Esophagus (tissue), 2 donors: ENCODE results near the gene MERTK. TPM values are rescaled to one million over a fixed set of nuclear protein-coding genes. Genes with fewer than 3 reads are reported as not detected.
"Not testable (repeated sequence)": the region's sequence is repeated elsewhere in the genome, so short reads cannot be mapped to it uniquely, and the experiment has no call there.

Experiments used
- H3K27ac ChIP-seq, 2 donors: one replicate each; pipeline ENCODE4 v1.5.1; 2013; ENCODE audit warnings: low read depth in 2 of 2, mild to moderate bottlenecking in 2 of 2, inconsistent platforms in 1 of 2, low read length in 1 of 2, moderate library complexity in 1 of 2
- H3K27me3 ChIP-seq, 2 donors: one replicate each; pipeline ENCODE4 v1.6.1; 2013; ENCODE audit warnings: low read length in 2 of 2, control low read depth in 1 of 2, mild to moderate bottlenecking in 1 of 2; ENCODE audit not compliant: insufficient read depth in 2 of 2, control insufficient read depth in 1 of 2
- H3K36me3 ChIP-seq, 2 donors: one replicate each; pipeline ENCODE4 v1.6.1; 2013; ENCODE audit warnings: low read length in 1 of 2; ENCODE audit not compliant: control insufficient read depth in 2 of 2, insufficient read depth in 2 of 2
- H3K4me1 ChIP-seq, 2 donors: one replicate each; pipeline ENCODE4 v1.6.1; 2013; ENCODE audit warnings: low read length in 1 of 2; ENCODE audit not compliant: control insufficient read depth in 2 of 2, insufficient read depth in 2 of 2
- H3K4me3 ChIP-seq, 2 donors: one replicate each; pipeline ENCODE4 v1.5.1; 2013; ENCODE audit warnings: low read length in 2 of 2, mild to moderate bottlenecking in 2 of 2, low read depth in 1 of 2, moderate library complexity in 1 of 2
- H3K9me3 ChIP-seq, 2 donors: one replicate each; pipeline ENCODE4 v1.6.1; 2013; ENCODE audit warnings: mild to moderate bottlenecking in 2 of 2, low read depth in 1 of 2, low read length in 1 of 2, moderate library complexity in 1 of 2; ENCODE audit not compliant: control insufficient read depth in 2 of 2, insufficient read depth in 1 of 2
- WGBS, 2 donors: extraction: QIAGEN DNeasy Blood & Tissue Kit; methylation state at CpG; one replicate each; pipeline ENCODE4 v1.1.7; 2013; 5-methylcytosine and 5-hydroxymethylcytosine counted together
- polyA plus RNA-seq, 2 donors: library from polyadenylated mRNA; stranded (reverse); fragments of 200-250 nt; gene quantifications; one replicate each; pipeline ENCODE4 v1.2.3, GENCODE V29; 2013
- donor health status: healthy with polysubstance abuse.
- donor health status: Bipolar disorder and iron deficiency.

MERTK gene
- polyA plus RNA-seq, 2 donors: 2.5 to 2.9 TPM

- Histone ChIP-seq H3K4me3 (no peak overlapping the region), H3K27me3 (no peaks in the 10 kb centered on the region), H3K27ac (no peak overlapping the region), H3K9me3 (no peaks in the 10 kb centered on the region), H3K4me1 (no peaks in the 10 kb centered on the region), H3K36me3 (peaks cover 0 to 7% of the 10 kb centered on the region in 2 donors)
- 70 to 92% methylated on average over 5 of the region's 5 CpGs for WGBS, 2 donors
Observed at GRCh38 chr2:112065486-112065885, 167.1 kb downstream of the MERTK start.

GRCh38 chr2:112065966-112066365 is 167.6 kb downstream of the MERTK start:
- Histone ChIP-seq H3K36me3 (peaks cover 0 to 7% of the 10 kb centered on the region in 2 donors), H3K4me1 (no peaks in the 10 kb centered on the region), H3K27me3 (no peaks in the 10 kb centered on the region), H3K9me3 (no peaks in the 10 kb centered on the region), H3K27ac (no peak overlapping the region), H3K4me3 (no peak overlapping the region)
- 63 to 66% methylated on average over 1 of the region's 1 CpG for WGBS, 2 donors

- not testable (repeated sequence) for H3K4me3 ChIP-seq, H3K27ac ChIP-seq, H3K9me3 ChIP-seq, H3K27me3 ChIP-seq, H3K36me3 ChIP-seq, H3K4me1 ChIP-seq
Observed at GRCh38 chr2:112069794-112070193, 171.4 kb downstream of the MERTK start.

- Histone ChIP-seq H3K9me3 (no peaks in the 10 kb centered on the region), H3K27me3 (no peaks in the 10 kb centered on the region), H3K4me3 (no peak overlapping the region), H3K27ac (no peak overlapping the region), H3K4me1 (no peaks in the 10 kb centered on the region), H3K36me3 (peaks cover 0 to 8% of the 10 kb centered on the region in 2 donors)
- WGBS, 2 donors: 91 to 92% methylated on average over 3 of the region's 3 CpGs
Observed at GRCh38 chr2:112073875-112074274, 175.5 kb downstream of the MERTK start.

- no peaks in the 10 kb centered on the region for H3K9me3 ChIP-seq
- no peak overlapping the region for H3K4me3 ChIP-seq
- H3K4me1 ChIP-seq: no peaks in the 10 kb centered on the region
- H3K27ac ChIP-seq: no peak overlapping the region
- H3K27me3 ChIP-seq: no peaks in the 10 kb centered on the region
- 80 to 90% methylated on average over 1 of the region's 1 CpG for WGBS, 2 donors
- peaks cover 0 to 8% of the 10 kb centered on the region in 2 donors for H3K36me3 ChIP-seq
Observed at GRCh38 chr2:112074506-112074905, 176.1 kb downstream of the MERTK start.

GRCh38 chr2:112075490-112076260 is 177.3 kb downstream of the MERTK start:
- WGBS, 2 donors: 75 to 80% methylated on average over 8 of the region's 8 CpGs
- Histone ChIP-seq H3K36me3 (peaks cover 0 to 8% of the 10 kb centered on the region in 2 donors), H3K4me1 (no peaks in the 10 kb centered on the region), H3K27me3 (no peaks in the 10 kb centered on the region), H3K9me3 (no peaks in the 10 kb centered on the region), H3K4me3 (no peak overlapping the region), H3K27ac (no peak overlapping the region)

GRCh38 chr2:112077814-112078213 is 179.4 kb downstream of the MERTK start:
- Histone ChIP-seq H3K9me3 (no peaks in the 10 kb centered on the region), H3K4me3 (no peak overlapping the region), H3K4me1 (no peaks in the 10 kb centered on the region), H3K27ac (no peak overlapping the region), H3K36me3 (peaks cover 0 to 12% of the 10 kb centered on the region in 2 donors), H3K27me3 (no peaks in the 10 kb centered on the region)
- whole genome bisulfite sequencing, 2 donors: 84 to 86% methylated on average over 1 of the region's 1 CpG

Other genes with a start within 250 kb of the MERTK start
- gene ANAPC1, start 14.4 kb upstream of the MERTK start, polyA plus RNA-seq: 1 to 10 TPM; 6.1 to 6.9 TPM
- gene TMEM87B, start 156.7 kb downstream of the MERTK start, polyA plus RNA-seq: 10 to 100 TPM in 1 of 2 donors, 1 to 10 TPM in 1; 9.1 to 10.1 TPM
- gene FBLN7, start 239.8 kb downstream of the MERTK start, polyA plus RNA-seq: under 1 TPM; 0.14 to 0.33 TPM